Measurements from ENCODE around the gene TEAD1. TPM values are rescaled to one million over a fixed set of nuclear protein-coding genes. Genes with fewer than 3 reads are reported as not detected.

The TEAD1 gene
- total and polyA plus RNA-seq, 9 of the 15 experiments (the other 6 are each of a cell fraction or from before 2014, with no cell fraction given) = 1.7 to 17.7 (median 10.8) TPM

DNA sequence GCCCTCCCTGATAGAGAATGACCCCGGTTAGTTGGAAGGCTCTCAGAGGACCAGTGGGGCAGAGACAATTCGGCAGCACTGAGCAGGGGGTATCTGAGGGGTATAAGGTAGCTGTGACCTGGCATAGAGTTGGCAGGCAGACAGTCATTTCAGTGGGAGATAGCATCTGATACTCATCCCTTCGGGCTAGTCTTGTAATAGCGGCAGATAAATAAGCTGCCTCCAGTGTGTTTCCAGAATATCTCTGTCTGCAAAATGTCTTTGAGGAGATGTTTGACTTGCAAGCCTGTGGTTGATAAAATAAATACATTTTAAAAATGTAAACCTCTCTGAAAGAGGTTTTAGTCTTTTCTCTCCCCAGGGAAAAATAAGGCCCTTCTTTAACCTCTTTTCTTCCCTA, 54.2 kb downstream of the TEAD1 start:
- intact Hi-C loops (cut with micrococcal nuclease) (no loop called here), in situ Hi-C loops (cut with MboI) (no loop called here)
- BruUV-seq (replicated peaks) = no TSS peak
- H4K20me1 ChIP-seq (replicated peaks; ENCODE audit: control insufficient read depth, insufficient read depth, low read length) = no peaks in the 10 kb centered on the region
- H3K4me1 ChIP-seq (replicated peaks in 1 of 2; ENCODE audit: control insufficient read depth in 2 of 2, insufficient read depth in 2 of 2, low read length in 2 of 2) = peaks cover 20 to 29% of the 10 kb centered on the region in 2 experiments
- WGBS (ENCODE audit: insufficient coverage, low coverage, missing lambda C conversion rate) = 36% methylated on average over 4 of the region's 4 CpGs
- H2AFZ ChIP-seq (ENCODE audit: low read depth, low read length) = no peak overlapping the region
- POLR2A ChIA-PET = interaction anchor here (1.0 to 1.3 kb wide), 2 partner anchors 9 to 30 kb away, joined by 3 to 4 read pairs; no protein-coding TSS in a partner anchor
- H3K9me1 ChIP-seq (ENCODE audit: control insufficient read depth, insufficient read depth, low read length) = peaks cover 3% of the 10 kb centered on the region
- FAIRE-seq (no peak), ATAC-seq (no peak), DNase-seq (ENCODE audit: extremely low read depth in 1 of 4, low spot score in 3 of 4) (no peak)
- CTCF ChIA-PET (ENCODE audit: low intra/inter-chr PET ratio) = no interaction called here
- H3K9ac ChIP-seq (ENCODE audit: insufficient read depth in 1 of 2, low read depth in 2 of 2, low read length in 2 of 2) = no peak overlapping the region
- no peaks in the 10 kb centered on the region for H3K9me3 ChIP-seq (replicated peaks; ENCODE audit: control insufficient read depth, insufficient read depth, low read depth, low read length)
- no peaks in the 10 kb centered on the region for H3K27me3 ChIP-seq (ENCODE audit: control insufficient read depth in 2 of 2, insufficient read depth in 2 of 2, low read length in 2 of 2)
- no peak overlapping the region for H3K27ac ChIP-seq (ENCODE audit: extremely low read depth, low read depth, low read length)
- no peaks in the 10 kb centered on the region for H3K36me3 ChIP-seq (ENCODE audit: control insufficient read depth, insufficient read depth, low read length)
- H3K4me3 ChIP-seq = no peak overlapping the region
- no peak overlapping the region for H3K4me2 ChIP-seq (ENCODE audit: insufficient read depth, low read length)
- peaks cover 7% of the 10 kb centered on the region; the same call in 2 of the 3 replicates for H3K79me2 ChIP-seq (ENCODE audit: control insufficient read depth, insufficient read depth, low read length)
- TF ChIP-seq ETV5 (CRISPR knock-in tag; IDR thresholded peaks at IDR 0.05; ENCODE audit: low read depth) = no peak
- no peak for TF ChIP-seq TAF1 (IDR thresholded peaks at IDR 0.05; ENCODE audit: control insufficient read depth, extremely low read depth, insufficient read depth, low read length, severe bottlenecking)
- TF ChIP-seq GATA2 (CRISPR knock-in tag; IDR thresholded peaks at IDR 0.05) = no peak
- TF ChIP-seq HLTF (IDR thresholded peaks at IDR 0.05) = no peak
- no peak for TF ChIP-seq LCOR (CRISPR knock-in tag; IDR thresholded peaks at IDR 0.05)
- no peak for TF ChIP-seq ZZZ3 (IDR thresholded peaks at IDR 0.05)
- TF ChIP-seq NELFE (IDR thresholded peaks at IDR 0.05; ENCODE audit: insufficient read depth, insufficient read length) = no peak
- TF ChIP-seq U2AF1 (optimal IDR thresholded peaks at IDR 0.05; ENCODE audit: low read depth, low read length) = no peak
- no peak for TF ChIP-seq PTRF (tag; IDR thresholded peaks at IDR 0.05)
- TF ChIP-seq, protein P1, sequence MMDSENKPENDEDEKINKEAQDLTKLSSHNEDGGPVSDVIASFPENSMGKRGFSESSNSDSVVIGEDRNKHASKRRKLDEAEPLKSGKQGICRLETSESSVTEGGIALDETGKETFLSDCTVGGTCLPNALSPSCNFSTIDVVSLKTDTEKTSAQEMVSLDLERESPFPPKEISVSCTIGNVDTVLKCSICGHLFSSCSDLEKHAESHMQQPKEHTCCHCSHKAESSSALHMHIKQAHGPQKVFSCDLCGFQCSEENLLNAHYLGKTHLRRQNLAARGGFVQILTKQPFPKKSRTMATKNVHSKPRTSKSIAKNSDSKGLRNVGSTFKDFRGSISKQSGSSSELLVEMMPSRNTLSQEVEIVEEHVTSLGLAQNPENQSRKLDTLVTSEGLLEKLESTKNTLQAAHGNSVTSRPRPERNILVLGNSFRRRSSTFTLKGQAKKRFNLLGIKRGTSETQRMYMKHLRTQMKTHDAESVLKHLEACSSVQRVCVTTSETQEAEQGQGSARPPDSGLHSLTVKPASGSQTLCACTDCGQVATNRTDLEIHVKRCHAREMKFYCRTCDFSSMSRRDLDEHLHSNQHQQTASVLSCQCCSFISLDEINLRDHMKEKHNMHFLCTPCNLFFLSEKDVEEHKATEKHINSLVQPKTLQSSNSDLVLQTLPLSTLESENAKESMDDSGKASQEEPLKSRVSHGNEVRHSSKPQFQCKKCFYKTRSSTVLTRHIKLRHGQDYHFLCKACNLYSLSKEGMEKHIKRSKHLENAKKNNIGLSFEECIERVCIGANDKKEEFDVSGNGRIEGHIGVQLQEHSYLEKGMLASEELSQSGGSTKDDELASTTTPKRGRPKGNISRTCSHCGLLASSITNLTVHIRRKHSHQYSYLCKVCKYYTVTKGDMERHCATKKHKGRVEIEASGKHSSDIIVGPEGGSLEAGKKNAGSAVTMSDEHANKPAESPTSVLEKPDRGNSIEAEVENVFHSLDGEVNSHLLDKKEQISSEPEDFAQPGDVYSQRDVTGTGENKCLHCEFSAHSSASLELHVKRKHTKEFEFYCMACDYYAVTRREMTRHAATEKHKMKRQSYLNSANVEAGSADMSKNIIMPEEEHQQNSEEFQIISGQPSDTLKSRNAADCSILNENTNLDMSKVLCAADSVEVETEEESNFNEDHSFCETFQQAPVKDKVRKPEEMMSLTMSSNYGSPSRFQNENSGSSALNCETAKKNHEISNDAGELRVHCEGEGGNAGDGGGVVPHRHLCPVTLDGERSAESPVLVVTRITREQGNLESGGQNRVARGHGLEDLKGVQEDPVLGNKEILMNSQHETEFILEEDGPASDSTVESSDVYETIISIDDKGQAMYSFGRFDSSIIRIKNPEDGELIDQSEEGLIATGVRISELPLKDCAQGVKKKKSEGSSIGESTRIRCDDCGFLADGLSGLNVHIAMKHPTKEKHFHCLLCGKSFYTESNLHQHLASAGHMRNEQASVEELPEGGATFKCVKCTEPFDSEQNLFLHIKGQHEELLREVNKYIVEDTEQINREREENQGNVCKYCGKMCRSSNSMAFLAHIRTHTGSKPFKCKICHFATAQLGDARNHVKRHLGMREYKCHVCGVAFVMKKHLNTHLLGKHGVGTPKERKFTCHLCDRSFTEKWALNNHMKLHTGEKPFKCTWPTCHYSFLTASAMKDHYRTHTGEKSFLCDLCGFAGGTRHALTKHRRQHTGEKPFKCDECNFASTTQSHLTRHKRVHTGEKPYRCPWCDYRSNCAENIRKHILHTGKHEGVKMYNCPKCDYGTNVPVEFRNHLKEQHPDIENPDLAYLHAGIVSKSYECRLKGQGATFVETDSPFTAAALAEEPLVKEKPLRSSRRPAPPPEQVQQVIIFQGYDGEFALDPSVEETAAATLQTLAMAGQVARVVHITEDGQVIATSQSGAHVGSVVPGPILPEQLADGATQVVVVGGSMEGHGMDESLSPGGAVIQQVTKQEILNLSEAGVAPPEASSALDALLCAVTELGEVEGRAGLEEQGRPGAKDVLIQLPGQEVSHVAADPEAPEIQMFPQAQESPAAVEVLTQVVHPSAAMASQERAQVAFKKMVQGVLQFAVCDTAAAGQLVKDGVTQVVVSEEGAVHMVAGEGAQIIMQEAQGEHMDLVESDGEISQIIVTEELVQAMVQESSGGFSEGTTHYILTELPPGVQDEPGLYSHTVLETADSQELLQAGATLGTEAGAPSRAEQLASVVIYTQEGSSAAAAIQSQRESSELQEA (IDR thresholded peaks at IDR 0.05; ENCODE audit: low read depth) = no peak
- TF ChIP-seq FOXP1 (CRISPR knock-in tag; IDR thresholded peaks at IDR 0.05) = no peak
- TF ChIP-seq MEF2A (IDR thresholded peaks at IDR 0.05; ENCODE audit: control insufficient read depth, low read depth, low read length) = no peak
- TF ChIP-seq, protein P2, sequence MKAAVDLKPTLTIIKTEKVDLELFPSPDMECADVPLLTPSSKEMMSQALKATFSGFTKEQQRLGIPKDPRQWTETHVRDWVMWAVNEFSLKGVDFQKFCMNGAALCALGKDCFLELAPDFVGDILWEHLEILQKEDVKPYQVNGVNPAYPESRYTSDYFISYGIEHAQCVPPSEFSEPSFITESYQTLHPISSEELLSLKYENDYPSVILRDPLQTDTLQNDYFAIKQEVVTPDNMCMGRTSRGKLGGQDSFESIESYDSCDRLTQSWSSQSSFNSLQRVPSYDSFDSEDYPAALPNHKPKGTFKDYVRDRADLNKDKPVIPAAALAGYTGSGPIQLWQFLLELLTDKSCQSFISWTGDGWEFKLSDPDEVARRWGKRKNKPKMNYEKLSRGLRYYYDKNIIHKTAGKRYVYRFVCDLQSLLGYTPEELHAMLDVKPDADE (conservative IDR thresholded peaks at IDR 0.05; ENCODE audit: control insufficient read depth, low read depth, low read length) = no peak
